Caki2 (cell line): ENCODE measurements around the gene MGAM2. TPM values are rescaled to one million over a fixed set of nuclear protein-coding genes. Genes with fewer than 3 reads are reported as not detected.
"Not testable (repeated sequence)": the region's sequence is repeated elsewhere in the genome, so short reads cannot be mapped to it uniquely, and the experiment has no call there.

ENCODE experiments used
- DNase-seq: peaks from one replicate; pipeline ENCODE4 v3.0.0-alpha.2; 2015; ENCODE audit warnings: low read depth
- in situ Hi-C: cut with HindIII; loops from 2 replicates; pipeline ENCODE4 v1.10.0; 2016; ENCODE audit warnings: low sequenced_read_pairs, low pct_unique_long_range_greater_than_20kb, mixed read lengths
- total RNA-seq: library from RNA; depleted of rRNA; stranded (reverse); fragments of >200 nt; shearing (Covaris generic); gene quantifications from 2 replicates; pipeline ENCODE4 v1.2.3, GENCODE V29; 2014; ENCODE audit warnings: low replicate concordance; rRNA removed

MGAM2 gene
- not detected in 2 replicates for total RNA-seq

GRCh38 chr7:142111499-142111898 lies at the start of gene MGAM2:
MGAM2 (plus strand) TSS chr7:142111718; CDS start chr7:142116874, 5,156 bp downstream.
- in situ Hi-C loops: no loop called here

GRCh38 chr7:142063551-142064442 lies 47.7 kb upstream of the MGAM2 start:
- DNase-seq: no peak
- in situ Hi-C loops: no loop called here

More at GRCh38 chr7:142111499-142111898, at the start of gene MGAM2:
- DNase-seq: no peak

GRCh38 chr7:142066536-142066935 lies 45.0 kb upstream of the MGAM2 start:
- in situ Hi-C loops: no loop called here
- no peak for DNase-seq

- in situ Hi-C loops: no loop called here
- no peak for DNase-seq
Measured at GRCh38 chr7:142077762-142078161, 33.8 kb upstream of the MGAM2 start.

- no peak for DNase-seq
- in situ Hi-C loops: no loop called here
Measured at GRCh38 chr7:142083605-142084004, 27.9 kb upstream of the MGAM2 start.

- no peak for DNase-seq
Measured at GRCh38 chr7:142085428-142085827, 26.1 kb upstream of the MGAM2 start.

GRCh38 chr7:142088022-142088714 lies 23.4 kb upstream of the MGAM2 start:
- no peak for DNase-seq
- in situ Hi-C loops: no loop called here

More at GRCh38 chr7:142085428-142085827, 26.1 kb upstream of the MGAM2 start:
- in situ Hi-C loops: no loop called here

- in situ Hi-C loops: no loop called here
- DNase-seq: no peak
Measured at GRCh38 chr7:142089035-142089434, 22.5 kb upstream of the MGAM2 start.

GRCh38 chr7:142091961-142092360 lies 19.6 kb upstream of the MGAM2 start:
- no peak for DNase-seq
- in situ Hi-C loops: no loop called here

GRCh38 chr7:142094861-142095260 lies 16.7 kb upstream of the MGAM2 start:
- no peak for DNase-seq
- in situ Hi-C loops: no loop called here

GRCh38 chr7:142097571-142097970 lies 13.9 kb upstream of the MGAM2 start:
- in situ Hi-C loops: no loop called here
- DNase-seq: no peak

- DNase-seq: no peak
- in situ Hi-C loops: no loop called here
Measured at GRCh38 chr7:142098004-142098403, 13.5 kb upstream of the MGAM2 start.

- in situ Hi-C loops, DNase-seq: not testable (repeated sequence)
Measured at GRCh38 chr7:142099347-142099746, 12.2 kb upstream of the MGAM2 start.

- in situ Hi-C loops: no loop called here
Measured at GRCh38 chr7:142100634-142101033, 10.9 kb upstream of the MGAM2 start.

GRCh38 chr7:142101794-142102193 lies 9.7 kb upstream of the MGAM2 start:
- DNase-seq, in situ Hi-C loops: not testable (repeated sequence)

More at GRCh38 chr7:142100634-142101033, 10.9 kb upstream of the MGAM2 start:
- no peak for DNase-seq

GRCh38 chr7:142104550-142105527 lies 6.7 kb upstream of the MGAM2 start:
- peak; percentile 73 for DNase-seq
- in situ Hi-C loops: no loop called here

- DNase-seq: no peak
- in situ Hi-C loops: no loop called here
Measured at GRCh38 chr7:142108728-142109505, 2.6 kb upstream of the MGAM2 start.
